IPS-20b (cell line): ENCODE data around the gene PFKP.
A peak's percentile ranks its signal among the peaks of the same experiment; 100 is the strongest.

Experiments
- H3K27ac ChIP-seq: one replicate; pipeline ENCODE4 v1.5.1; 2013; ENCODE audit warnings: low read length
- H3K27me3 ChIP-seq: 2 replicates; pipeline ENCODE4 v1.6.1; 2013; ENCODE audit warnings: mild to moderate bottlenecking, low read length, inconsistent platforms; ENCODE audit not compliant: insufficient read depth
- H3K36me3 ChIP-seq: 2 replicates; pipeline ENCODE4 v1.6.1; 2013; ENCODE audit warnings: low read depth, mild to moderate bottlenecking, inconsistent platforms, low read length, moderate library complexity; ENCODE audit not compliant: insufficient read depth
- H3K4me1 ChIP-seq: 2 replicates; pipeline ENCODE4 v1.6.1; 2013; ENCODE audit warnings: mild to moderate bottlenecking, control low read depth, inconsistent platforms, low read length, moderate library complexity; ENCODE audit not compliant: insufficient read depth
- H3K4me3 ChIP-seq: 2 replicates; pipeline ENCODE4 v1.5.1; 2013; ENCODE audit warnings: mild to moderate bottlenecking, low read length, inconsistent platforms
- H3K9ac ChIP-seq: 2 replicates; pipeline ENCODE4 v1.6.1; 2013; ENCODE audit warnings: low read depth, mild to moderate bottlenecking, inconsistent platforms, low read length, moderate library complexity
- H3K9me3 ChIP-seq: 2 replicates; pipeline ENCODE4 v1.6.1; 2013; ENCODE audit warnings: mild to moderate bottlenecking, low read depth, low read length, inconsistent platforms; ENCODE audit not compliant: insufficient read depth

The PFKP gene

GRCh38 chr10:3064423-3064822 lies 2.9 kb upstream of the PFKP start:
- Histone ChIP-seq H3K9me3 (no peaks in the 10 kb centered on the region), H3K4me3 (no peak overlapping the region), H3K27ac (no peak overlapping the region), H3K4me1 (peaks cover 4% of the 10 kb centered on the region; the same call in 1 of the 2 replicates), H3K36me3 (peaks cover 2% of the 10 kb centered on the region; the same call in 1 of the 2 replicates), H3K9ac (no peak overlapping the region), H3K27me3 (peaks cover 33% of the 10 kb centered on the region)

- Histone ChIP-seq H3K9me3 (no peaks in the 10 kb centered on the region), H3K27ac (no peak overlapping the region), H3K4me3 (0 out of 2 replicates have a peak overlapping the region, but pooled peaks have one; percentile 61), H3K36me3 (peaks cover 14% of the 10 kb centered on the region), H3K9ac (no peak overlapping the region), H3K27me3 (peaks cover 33% of the 10 kb centered on the region), H3K4me1 (peaks cover 4% of the 10 kb centered on the region; the same call in 1 of the 2 replicates)
These were observed 1.7 kb upstream of the PFKP start for GRCh38 chr10:3065622-3066021.

- Histone ChIP-seq H3K4me1 (peaks cover 4% of the 10 kb centered on the region; the same call in 1 of the 2 replicates), H3K27me3 (peaks cover 33% of the 10 kb centered on the region), H3K36me3 (peaks cover 16% of the 10 kb centered on the region), H3K9me3 (no peaks in the 10 kb centered on the region), H3K4me3 (peak overlapping the region; percentile 61; the same call in 1 of the 2 replicates), H3K27ac (no peak overlapping the region), H3K9ac (no peak overlapping the region)
These were observed 831 bp upstream of the PFKP start for GRCh38 chr10:3066317-3067117.

GRCh38 chr10:3067859-3068179 lies 471 bp downstream of the PFKP start:
- Histone ChIP-seq H3K9ac (peak overlapping the region; percentile 76; the same call in 1 of the 2 replicates), H3K27me3 (peaks cover 32% of the 10 kb centered on the region), H3K27ac (no peak overlapping the region), H3K36me3 (peaks cover 25% of the 10 kb centered on the region), H3K4me1 (peaks cover 12% of the 10 kb centered on the region), H3K9me3 (no peaks in the 10 kb centered on the region), H3K4me3 (peak overlapping the region; percentile 84)

- peaks cover 17% of the 10 kb centered on the region for H3K4me1 ChIP-seq
- no peaks in the 10 kb centered on the region for H3K9me3 ChIP-seq
- peaks cover 29% of the 10 kb centered on the region for H3K27me3 ChIP-seq
- H3K27ac ChIP-seq, result no peak overlapping the region
- peak overlapping the region; percentile 76 for H3K9ac ChIP-seq
- H3K36me3 ChIP-seq, result peaks cover 28% of the 10 kb centered on the region
- H3K4me3 ChIP-seq, result peak overlapping the region; percentile 84
These were observed 1.0 kb downstream of the PFKP start for GRCh38 chr10:3068201-3068967.

- Histone ChIP-seq H3K4me1 (peaks cover 17% of the 10 kb centered on the region), H3K36me3 (peaks cover 28% of the 10 kb centered on the region), H3K27me3 (peaks cover 29% of the 10 kb centered on the region), H3K9ac (peak overlapping the region; percentile 76), H3K27ac (no peak overlapping the region), H3K9me3 (no peaks in the 10 kb centered on the region), H3K4me3 (peak overlapping the region; percentile 84)
These were observed 1.8 kb downstream of the PFKP start for GRCh38 chr10:3068968-3069737.

GRCh38 chr10:3069876-3070275 lies 2.5 kb downstream of the PFKP start:
- Histone ChIP-seq H3K9ac (no peak overlapping the region), H3K27me3 (peaks cover 27% of the 10 kb centered on the region), H3K9me3 (no peaks in the 10 kb centered on the region), H3K36me3 (peaks cover 28% of the 10 kb centered on the region), H3K27ac (no peak overlapping the region), H3K4me3 (peak overlapping the region; percentile 84; the same call in 1 of the 2 replicates), H3K4me1 (peaks cover 17% of the 10 kb centered on the region)

GRCh38 chr10:3071405-3072198 lies 4.3 kb downstream of the PFKP start:
- Histone ChIP-seq H3K9ac (no peak overlapping the region), H3K27ac (no peak overlapping the region), H3K9me3 (no peaks in the 10 kb centered on the region), H3K36me3 (peaks cover 28% of the 10 kb centered on the region), H3K4me1 (peaks cover 17% of the 10 kb centered on the region), H3K4me3 (no peak overlapping the region), H3K27me3 (peaks cover 10% of the 10 kb centered on the region)

- Histone ChIP-seq H3K4me1 (peaks cover 21% of the 10 kb centered on the region), H3K36me3 (peaks cover 28% of the 10 kb centered on the region), H3K9ac (no peak overlapping the region), H3K27me3 (peaks cover 3% of the 10 kb centered on the region; the same call in 1 of the 2 replicates), H3K9me3 (no peaks in the 10 kb centered on the region), H3K27ac (no peak overlapping the region), H3K4me3 (no peak overlapping the region)
These were observed 5.5 kb downstream of the PFKP start for GRCh38 chr10:3072641-3073360.

- Histone ChIP-seq H3K4me1 (peaks cover 31% of the 10 kb centered on the region), H3K4me3 (no peak overlapping the region), H3K9me3 (no peaks in the 10 kb centered on the region), H3K36me3 (peaks cover 28% of the 10 kb centered on the region), H3K27me3 (no peaks in the 10 kb centered on the region; the same call in 1 of the 2 replicates), H3K9ac (no peak overlapping the region), H3K27ac (no peak overlapping the region)
These were observed 6.9 kb downstream of the PFKP start for GRCh38 chr10:3074145-3074665.
